GM12891 (cell line): ENCODE measurements around the gene ZFHX2.

Experiments
- POLR2A ChIP-seq: IDR thresholded peaks from 2 replicates; pipeline ENCODE4 v1.6.1; 2011; ENCODE audit warnings: low read depth, low read length, control low read depth
- POLR2AphosphoS5 ChIP-seq: IDR thresholded peaks from 2 replicates; pipeline ENCODE4 v1.6.1; 2011; ENCODE audit warnings: low read depth, low read length, control low read depth
- TAF1 ChIP-seq: IDR thresholded peaks from 2 replicates; pipeline ENCODE4 v1.6.1; 2011; ENCODE audit warnings: low read depth, low read length, control low read depth

- TF ChIP-seq POLR2AphosphoS5 (no peak), POLR2A (no peak), TAF1 (no peak)
Measured at GRCh38 chr14:23546450-23547035, 5.0 kb downstream of the ZFHX2 start.
